Esophagus squamous epithelium (tissue), 5 donors: ENCODE results near the gene MORN5. TPM values are rescaled to one million over a fixed set of nuclear protein-coding genes. Genes with fewer than 3 reads are reported as not detected.

Source experiments
- DNase-seq: peaks from one replicate; lab custom pipeline; 2025; lab: John Stamatoyannopoulos, UW
- H3K27ac ChIP-seq, 4 donors: fragments of 200-600 bp; sonication (generic); one replicate each; pipeline ENCODE4 v1.5.1; 2016 to 2019; ENCODE audit warnings: mild to moderate bottlenecking in 1 of 4
- H3K27me3 ChIP-seq, 4 donors: fragments of 200-600 bp; sonication (generic); 1 replicate in 3 of 4; 2 replicates in 1 of 4; pipeline versions ENCODE4 v1.5.1 to v1.6.0; 2017 to 2021; ENCODE audit warnings: antibody characterized with exemption in 1 of 4
- H3K36me3 ChIP-seq, 3 donors: fragments of 200-600 bp; sonication (generic); one replicate each; pipeline ENCODE4 v1.5.1; 2016 to 2019
- H3K4me1 ChIP-seq, 3 donors: fragments of 200-600 bp; sonication (generic); one replicate each; pipeline ENCODE4 v1.5.1; 2017 to 2019
- H3K4me3 ChIP-seq, 4 donors: fragments of 200-600 bp; sonication (generic); 1 replicate in 3 of 4; 2 replicates in 1 of 4; pipeline ENCODE4 v1.5.1; 2016 to 2019; ENCODE audit warnings: mild to moderate bottlenecking in 2 of 4, moderate library complexity in 1 of 4
- H3K9me3 ChIP-seq, 3 donors: fragments of 200-600 bp; sonication (generic); one replicate each; pipeline ENCODE4 v1.5.1; 2016 to 2019
- POLR2A ChIP-seq, 4 donors: fragments of 450-650 bp; IDR thresholded peaks; one replicate each; pipeline ENCODE4 v1.6.1; 2017; ENCODE audit warnings: antibody characterized with exemption in 4 of 4, mild to moderate bottlenecking in 4 of 4, moderate library complexity in 3 of 4
- WGBS, 2 donors: methylation state at CpG; one replicate each; pipeline ENCODE4 v1.1.5; 2018; 5-methylcytosine and 5-hydroxymethylcytosine counted together
- intact Hi-C: fragments of 100-400 bp; cut with DNase I; formaldehyde crosslinking; loops from one replicate; pipeline ENCODE4 v1.15.0; 2022
- total RNA-seq, 4 donors: library from RNA; depleted of rRNA; stranded (reverse); fragments of >200 nt; gene quantifications; one replicate each; pipeline ENCODE4 v1.1.0, GENCODE V29; 2016
- TF ChIP-seq, protein P1 (sequence below), 6 experiments: fragments of 450-650 bp in 4 of 6; fragments of 200-600 bp in 2 of 6; sonication (generic) in 2 of 6; IDR thresholded peaks; one replicate each; pipeline ENCODE4 v1.5.1; 2016 to 2019; ENCODE audit warnings: antibody characterized with exemption in 6 of 6, mild to moderate bottlenecking in 4 of 6, moderate library complexity in 4 of 6
- donor health status: DM: yes; HTN: yes; CAD: no.

The MORN5 gene
- total RNA-seq, 4 donors from 2014 or later, result not detected

DNA sequence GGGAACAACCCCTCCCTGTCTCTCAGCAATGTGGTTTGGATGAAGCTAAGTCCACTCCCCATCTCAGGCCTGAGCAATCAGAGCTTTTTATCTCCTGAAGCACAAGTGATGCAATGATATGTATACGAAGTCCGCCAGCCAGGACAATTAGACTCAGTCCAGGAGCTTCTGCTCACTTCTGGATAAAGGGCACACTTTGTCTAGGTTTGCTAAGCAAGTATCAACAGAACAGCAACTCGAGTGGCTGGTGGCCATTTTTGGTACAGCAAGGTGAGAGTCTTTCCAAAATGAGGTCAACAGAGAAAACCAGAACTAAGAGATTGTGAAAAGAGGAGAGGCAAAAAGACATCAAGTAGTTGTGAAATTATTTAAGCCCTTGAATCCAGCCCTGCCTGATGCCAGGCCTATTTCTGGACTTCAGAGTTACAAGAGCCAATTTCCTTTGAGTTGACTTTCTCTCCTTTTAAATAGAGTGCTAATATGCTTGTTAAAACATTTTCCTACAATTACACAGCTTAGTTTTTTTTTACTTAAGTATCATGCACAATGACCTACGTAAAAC is 8.4 kb upstream of the MORN5 start:
- no peaks in the 10 kb centered on the region for H3K27me3 ChIP-seq
- no peak overlapping the region for H3K4me3 ChIP-seq
- no peak for DNase-seq
- intact Hi-C loops, result no loop called here
- H3K9me3 ChIP-seq, result no peaks in the 10 kb centered on the region
- peaks cover 0 to 66% (median 21%) of the 10 kb centered on the region in 3 donors for H3K36me3 ChIP-seq
- no peak for TF ChIP-seq POLR2A (IDR thresholded peaks at IDR 0.05)
- TF ChIP-seq, protein P1, sequence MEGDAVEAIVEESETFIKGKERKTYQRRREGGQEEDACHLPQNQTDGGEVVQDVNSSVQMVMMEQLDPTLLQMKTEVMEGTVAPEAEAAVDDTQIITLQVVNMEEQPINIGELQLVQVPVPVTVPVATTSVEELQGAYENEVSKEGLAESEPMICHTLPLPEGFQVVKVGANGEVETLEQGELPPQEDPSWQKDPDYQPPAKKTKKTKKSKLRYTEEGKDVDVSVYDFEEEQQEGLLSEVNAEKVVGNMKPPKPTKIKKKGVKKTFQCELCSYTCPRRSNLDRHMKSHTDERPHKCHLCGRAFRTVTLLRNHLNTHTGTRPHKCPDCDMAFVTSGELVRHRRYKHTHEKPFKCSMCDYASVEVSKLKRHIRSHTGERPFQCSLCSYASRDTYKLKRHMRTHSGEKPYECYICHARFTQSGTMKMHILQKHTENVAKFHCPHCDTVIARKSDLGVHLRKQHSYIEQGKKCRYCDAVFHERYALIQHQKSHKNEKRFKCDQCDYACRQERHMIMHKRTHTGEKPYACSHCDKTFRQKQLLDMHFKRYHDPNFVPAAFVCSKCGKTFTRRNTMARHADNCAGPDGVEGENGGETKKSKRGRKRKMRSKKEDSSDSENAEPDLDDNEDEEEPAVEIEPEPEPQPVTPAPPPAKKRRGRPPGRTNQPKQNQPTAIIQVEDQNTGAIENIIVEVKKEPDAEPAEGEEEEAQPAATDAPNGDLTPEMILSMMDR (IDR thresholded peaks at IDR 0.05), result no peak
- WGBS, 2 donors, result 87% methylated on average over 4 of the region's 4 CpGs
- H3K4me1 ChIP-seq, result peaks cover 0 to 14% (median 0%) of the 10 kb centered on the region in 3 donors
- H3K27ac ChIP-seq, result no peak overlapping the region

DNA sequence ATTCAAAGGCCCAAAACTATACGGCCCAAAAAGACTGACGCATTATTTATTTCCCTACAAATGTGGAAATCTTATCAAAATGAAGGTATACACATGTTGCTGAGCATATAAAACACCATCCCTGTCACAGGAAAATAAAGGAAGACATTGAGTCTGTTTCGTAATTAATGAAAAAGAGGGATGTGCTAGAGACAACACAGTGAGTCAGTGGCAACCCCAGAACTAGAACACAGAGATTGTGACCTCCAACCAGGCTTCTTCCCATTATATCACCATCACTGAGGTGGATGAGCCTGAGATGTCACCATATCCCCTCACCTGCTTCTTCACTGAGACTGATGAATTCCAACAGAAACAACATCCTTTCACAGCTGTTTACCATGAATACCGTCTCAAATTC is 3.9 kb upstream of the MORN5 start:
- 71 to 77% methylated on average over 4 of the region's 4 CpGs for WGBS, 2 donors
- TF ChIP-seq POLR2A (IDR thresholded peaks at IDR 0.05), result no peak
- TF ChIP-seq, protein P1 (IDR thresholded peaks at IDR 0.05), result no peak
- Histone ChIP-seq H3K4me3 (no peak overlapping the region), H3K9me3 (no peaks in the 10 kb centered on the region), H3K27ac (no peak overlapping the region), H3K27me3 (no peaks in the 10 kb centered on the region), H3K4me1 (peaks cover 0 to 48% (median 28%) of the 10 kb centered on the region in 3 donors), H3K36me3 (peaks cover 0 to 22% (median 4%) of the 10 kb centered on the region in 3 donors)
- intact Hi-C loops, result no loop called here
- no peak for DNase-seq

DNA sequence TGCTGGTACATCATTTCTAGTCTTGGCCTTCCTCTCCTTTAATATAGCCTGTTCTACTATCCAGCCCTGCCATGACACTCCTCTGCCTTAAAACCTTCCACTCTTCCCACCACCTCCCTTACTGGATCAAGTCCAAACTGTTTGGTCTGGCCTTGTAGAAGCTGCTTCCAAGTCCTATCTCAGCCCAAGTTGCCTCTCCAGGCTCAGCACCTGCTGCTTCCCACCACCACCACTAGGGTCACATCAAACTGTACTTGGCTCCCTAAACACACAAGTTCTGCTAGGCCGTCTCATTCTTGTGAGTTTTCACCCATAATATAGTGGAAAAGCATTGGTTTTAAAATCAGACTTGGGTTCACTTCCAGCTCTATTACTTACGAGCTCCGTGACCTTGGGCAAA is 1.5 kb upstream of the MORN5 start:
- Histone ChIP-seq H3K9me3 (no peaks in the 10 kb centered on the region), H3K36me3 (no peaks in the 10 kb centered on the region), H3K27me3 (no peaks in the 10 kb centered on the region), H3K27ac (no peak overlapping the region), H3K4me1 (peaks cover 0 to 48% (median 28%) of the 10 kb centered on the region in 3 donors), H3K4me3 (no peak overlapping the region)
- TF ChIP-seq POLR2A (IDR thresholded peaks at IDR 0.05), result no peak
- TF ChIP-seq, protein P1 (IDR thresholded peaks at IDR 0.05), result peak in 5 of 6 experiments; percentile 17 to 55 (median 40)
- 79 to 82% methylated on average over 3 of the region's 3 CpGs for WGBS, 2 donors
- no peak for DNase-seq
- intact Hi-C loops, result no loop called here

DNA sequence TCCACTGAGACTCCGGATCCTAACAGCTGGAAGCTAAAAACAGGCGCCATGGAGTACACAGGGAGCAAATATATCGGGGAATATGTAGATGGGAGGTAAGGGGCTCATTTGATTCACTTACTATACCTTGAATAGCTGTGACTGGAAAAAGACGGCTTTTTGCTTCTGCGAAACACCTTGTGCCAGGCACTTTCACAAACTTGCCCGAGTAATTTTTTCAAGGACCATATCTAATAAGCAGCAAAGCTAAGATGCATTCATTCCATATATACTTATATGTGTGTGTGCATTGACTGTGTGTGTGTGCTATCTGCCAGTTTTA is 178 bp downstream of the MORN5 start:
- Histone ChIP-seq H3K9me3 (no peaks in the 10 kb centered on the region), H3K36me3 (no peaks in the 10 kb centered on the region), H3K4me3 (peak overlapping the region; percentile 86 to 96 (median 90)), H3K4me1 (peaks cover 0 to 43% (median 28%) of the 10 kb centered on the region in 3 donors), H3K27ac (no peak overlapping the region), H3K27me3 (no peaks in the 10 kb centered on the region)
- no peak for TF ChIP-seq POLR2A (IDR thresholded peaks at IDR 0.05)
- whole genome bisulfite sequencing, 2 donors, result 25 to 30% methylated on average over 5 to 6 of the region's 6 CpGs
- intact Hi-C loops, result no loop called here
- no peak for DNase-seq

DNA sequence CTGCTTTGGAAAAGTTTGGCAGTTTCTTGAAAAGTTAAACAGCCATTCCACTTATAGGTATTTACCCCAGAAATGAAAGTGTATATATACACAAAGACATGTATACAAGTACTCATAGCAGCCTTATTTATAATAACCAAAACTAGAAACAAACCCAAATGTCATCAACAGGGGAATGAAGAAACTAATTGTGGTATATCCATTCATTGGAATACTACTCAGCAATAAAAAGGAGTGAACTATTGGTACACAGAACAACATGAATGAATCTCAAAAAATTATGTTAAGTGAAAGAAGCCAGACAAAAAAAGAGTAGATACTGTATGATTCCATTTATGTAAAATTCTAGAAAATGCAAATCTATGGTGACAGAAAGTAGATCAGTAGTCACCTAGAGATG is 2.7 kb downstream of the MORN5 start:
- Histone ChIP-seq H3K36me3 (no peaks in the 10 kb centered on the region), H3K4me3 (no peak overlapping the region), H3K4me1 (peaks cover 0 to 24% (median 20%) of the 10 kb centered on the region in 3 donors), H3K9me3 (no peaks in the 10 kb centered on the region), H3K27me3 (no peaks in the 10 kb centered on the region), H3K27ac (no peak overlapping the region)
- no peak for DNase-seq
- intact Hi-C loops, result no loop called here
- TF ChIP-seq POLR2A (IDR thresholded peaks at IDR 0.05), result no peak
- TF ChIP-seq, protein P1 (IDR thresholded peaks at IDR 0.05), result no peak

DNA sequence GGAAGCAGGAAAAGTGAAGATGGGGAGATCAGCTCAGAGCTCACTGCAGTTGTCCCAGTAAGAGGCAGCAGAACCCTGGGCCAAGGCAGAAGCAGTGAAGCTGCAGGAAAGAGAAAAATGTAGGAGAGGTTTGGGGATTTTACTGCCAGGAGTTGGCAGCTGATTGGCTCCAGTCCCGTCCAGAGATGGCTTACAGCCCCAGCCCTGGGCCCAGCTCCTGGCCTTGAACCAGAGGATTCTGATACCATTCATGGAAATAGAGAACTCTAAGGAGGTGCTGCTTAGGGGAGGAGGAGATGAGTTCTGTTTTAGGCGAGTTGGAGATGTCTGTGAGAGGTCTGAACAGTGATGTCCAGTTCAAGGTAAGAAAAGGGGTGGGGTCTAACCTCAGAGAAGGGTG is 4.6 kb downstream of the MORN5 start:
- no peak for DNase-seq
- intact Hi-C loops, result no loop called here
- Histone ChIP-seq H3K4me3 (no peak overlapping the region), H3K36me3 (no peaks in the 10 kb centered on the region), H3K4me1 (peaks cover 0 to 7% (median 4%) of the 10 kb centered on the region in 3 donors), H3K9me3 (no peaks in the 10 kb centered on the region), H3K27me3 (no peaks in the 10 kb centered on the region), H3K27ac (no peak overlapping the region)
- TF ChIP-seq, protein P1 (IDR thresholded peaks at IDR 0.05), result no peak
- TF ChIP-seq POLR2A (IDR thresholded peaks at IDR 0.05), result no peak
- WGBS, 2 donors, result 13 to 22% methylated on average over 2 of the region's 2 CpGs
